HepG2 (cell line): ENCODE data around the gene GNAI2.

Source experiments
- CTCF ChIP-seq: sonication (generic); formaldehyde crosslinking; IDR thresholded peaks from 2 replicates; pipeline ENCODE4 v1.5.0; 2020; ENCODE audit warnings: mild to moderate bottlenecking, missing genetic modification reagents, moderate library complexity
- MYNN ChIP-seq: sonication (generic); formaldehyde crosslinking; IDR thresholded peaks from 2 replicates; pipeline ENCODE4 v1.4.0; 2020; ENCODE audit warnings: mild to moderate bottlenecking, low read depth, missing genetic modification reagents
- NCOR1 ChIP-seq: fragments of 200-600 bp; sonication (generic); IDR thresholded peaks from 2 replicates; pipeline ENCODE4 v1.7.0; 2017; ENCODE audit warnings: antibody characterized with exemption, low read length, borderline replicate concordance
- POLR2A ChIP-seq, 2 experiments: IDR thresholded peaks; 2 replicates each; pipeline ENCODE4 v1.6.1; 2011; ENCODE audit warnings: low read depth in 2 of 2, low read length in 2 of 2, mild to moderate bottlenecking in 1 of 2, moderate library complexity in 1 of 2; ENCODE audit not compliant: insufficient read depth in 1 of 2
- POLR2AphosphoS5 ChIP-seq: IDR thresholded peaks from 2 replicates; pipeline ENCODE4 v1.6.1; 2012; ENCODE audit warnings: low read depth, low read length
- TAF1 ChIP-seq: sonication (generic); formaldehyde crosslinking; IDR thresholded peaks from 2 replicates; pipeline ENCODE4 v1.4.0; 2020; ENCODE audit warnings: missing genetic modification reagents
- TFAP4 ChIP-seq: sonication (generic); IDR thresholded peaks from 2 replicates; pipeline ENCODE4 v1.6.1; 2016; ENCODE audit warnings: low read depth, borderline replicate concordance
- THYN1 ChIP-seq: sonication (generic); formaldehyde crosslinking; IDR thresholded peaks from 2 replicates; pipeline ENCODE4 v1.8.1; 2023; ENCODE audit warnings: low read depth, mild to moderate bottlenecking, moderate library complexity, missing genetic modification reagents, borderline replicate concordance
- ZSCAN5A ChIP-seq: sonication (generic); formaldehyde crosslinking; IDR thresholded peaks from 2 replicates; pipeline ENCODE4 v1.8.0; 2022; ENCODE audit warnings: mild to moderate bottlenecking, missing genetic modification reagents, borderline replicate concordance

GRCh38 chr3:50220109-50220508 lies 15.9 kb upstream of the GNAI2 start:
- TF ChIP-seq CTCF (CRISPR knock-in tag) = no peak
- no peak for TF ChIP-seq NCOR1
- TF ChIP-seq MYNN = no peak
- no peak for TF ChIP-seq TFAP4
- no peak for TF ChIP-seq POLR2A (IDR thresholded peaks at IDR 0.05; ENCODE audit: insufficient read depth in 1 of 2, low read depth in 2 of 2, low read length in 2 of 2)
- no peak for TF ChIP-seq TAF1
- TF ChIP-seq POLR2AphosphoS5 = no peak
- no peak for TF ChIP-seq ZSCAN5A (CRISPR knock-in tag)
- TF ChIP-seq THYN1 = no peak
